HG02759 (cell line): ENCODE data around the gene FARSB.
"Not testable (repeated sequence)": the region's sequence is repeated elsewhere in the genome, so short reads cannot be mapped to it uniquely, and the experiment has no call there.

Source experiments
- ATAC-seq: cut with Tn5 transposase; IDR thresholded peaks from one replicate; pipeline ENCODE4 v1.9.1; 2021; ENCODE audit warnings: mild to moderate bottlenecking, moderate library complexity; ENCODE audit not compliant: unreplicated experiment

The FARSB gene

GRCh38 chr2:222609381-222609780 lies 46.5 kb downstream of the FARSB start:
- no peak for ATAC-seq

- no peak for ATAC-seq
These were observed 47.8 kb downstream of the FARSB start for GRCh38 chr2:222608081-222608480.

- ATAC-seq: no peak
These were observed 49.6 kb downstream of the FARSB start for GRCh38 chr2:222606306-222606705.

GRCh38 chr2:222604749-222605515 lies 51.0 kb downstream of the FARSB start:
- no peak for ATAC-seq

GRCh38 chr2:222603501-222603900 lies 52.4 kb downstream of the FARSB start:
- no peak for ATAC-seq

- no peak for ATAC-seq
These were observed 57.3 kb downstream of the FARSB start for GRCh38 chr2:222598611-222599010.

GRCh38 chr2:222595581-222595980 lies 60.3 kb downstream of the FARSB start:
- ATAC-seq: no peak

GRCh38 chr2:222594679-222595078 lies 61.2 kb downstream of the FARSB start:
- no peak for ATAC-seq

GRCh38 chr2:222592176-222592575 lies 63.7 kb downstream of the FARSB start:
- ATAC-seq: no peak

GRCh38 chr2:222591661-222592060 lies 64.2 kb downstream of the FARSB start:
- no peak for ATAC-seq

GRCh38 chr2:222584589-222584988 lies 71.3 kb downstream of the FARSB start:
- not testable (repeated sequence) for ATAC-seq

- ATAC-seq: no peak
These were observed 73.0 kb downstream of the FARSB start for GRCh38 chr2:222582928-222583327.

- no peak for ATAC-seq
These were observed 78.6 kb downstream of the FARSB start for GRCh38 chr2:222577341-222577740.

GRCh38 chr2:222576171-222577081 lies 79.5 kb downstream of the FARSB start:
- ATAC-seq: no peak

GRCh38 chr2:222575618-222576017 lies 80.3 kb downstream of the FARSB start:
- no peak for ATAC-seq

GRCh38 chr2:222572751-222573174 lies 83.1 kb downstream of the FARSB start:
- no peak for ATAC-seq

GRCh38 chr2:222572264-222572721 lies 83.6 kb downstream of the FARSB start:
- ATAC-seq: no peak

- ATAC-seq: no peak
These were observed 86.1 kb downstream of the FARSB start for GRCh38 chr2:222569826-222570225.

GRCh38 chr2:222568865-222569264 lies 87.0 kb downstream of the FARSB start:
- ATAC-seq: no peak

- ATAC-seq: no peak
These were observed 89.7 kb downstream of the FARSB start for GRCh38 chr2:222566229-222566628.

GRCh38 chr2:222563936-222564335 lies 92.0 kb downstream of the FARSB start:
- no peak for ATAC-seq
